ENCODE measurements around the gene ABLIM2.

Gene ABLIM2

GRCh38 chr4:8173492-8174242 lies 15.1 kb upstream of the ABLIM2 start:
- DNase-seq = no peak

GRCh38 chr4:8171984-8172924 lies 13.6 kb upstream of the ABLIM2 start:
- peak; percentile 64 for DNase-seq

GRCh38 chr4:8171266-8171665 lies 12.7 kb upstream of the ABLIM2 start:
- DNase-seq = no peak

- DNase-seq = no peak
These were observed 11.7 kb upstream of the ABLIM2 start for GRCh38 chr4:8170341-8170740.

- DNase-seq = no peak
These were observed 11.2 kb upstream of the ABLIM2 start for GRCh38 chr4:8169763-8170162.

GRCh38 chr4:8168832-8169598 lies 10.4 kb upstream of the ABLIM2 start:
- no peak for DNase-seq

- no peak for DNase-seq
These were observed 9.6 kb upstream of the ABLIM2 start for GRCh38 chr4:8168232-8168631.

GRCh38 chr4:8167815-8168214 lies 9.2 kb upstream of the ABLIM2 start:
- DNase-seq = no peak

GRCh38 chr4:8167291-8167690 lies 8.7 kb upstream of the ABLIM2 start:
- DNase-seq = no peak

GRCh38 chr4:8165374-8165896 lies 6.8 kb upstream of the ABLIM2 start:
- DNase-seq = no peak

GRCh38 chr4:8164687-8165086 lies 6.1 kb upstream of the ABLIM2 start:
- DNase-seq = no peak

GRCh38 chr4:8164194-8164565 lies 5.6 kb upstream of the ABLIM2 start:
- DNase-seq = no peak

GRCh38 chr4:8163436-8164193 lies 5.0 kb upstream of the ABLIM2 start:
- no peak for DNase-seq

GRCh38 chr4:8163026-8163425 lies 4.4 kb upstream of the ABLIM2 start:
- no peak for DNase-seq

- no peak for DNase-seq
These were observed 4.0 kb upstream of the ABLIM2 start for GRCh38 chr4:8162625-8163024.

- DNase-seq = no peak
These were observed 2.0 kb upstream of the ABLIM2 start for GRCh38 chr4:8160572-8160971.

GRCh38 chr4:8160233-8160560 lies 1.6 kb upstream of the ABLIM2 start:
- DNase-seq = no peak

GRCh38 chr4:8159537-8160232 lies 1.1 kb upstream of the ABLIM2 start:
- no peak for DNase-seq

GRCh38 chr4:8157944-8158709 lies 486 bp downstream of the ABLIM2 start:
- DNase-seq = no peak

GRCh38 chr4:8157496-8157895 lies 1.1 kb downstream of the ABLIM2 start:
- DNase-seq = peak in 1 of 2 donors; percentile 13

- no peak for DNase-seq
These were observed 2.0 kb downstream of the ABLIM2 start for GRCh38 chr4:8156617-8157016.
